Forelimb muscle (tissue), 1 donor: Measurements from ENCODE around the gene MBOAT2. TPM values are rescaled to one million over a fixed set of nuclear protein-coding genes. Genes with fewer than 3 reads are reported as not detected.
"Not testable (repeated sequence)": the region's sequence is repeated elsewhere in the genome, so short reads cannot be mapped to it uniquely, and the experiment has no call there.

Experiments
- DNase-seq: peaks from one replicate; pipeline ENCODE4 v3.0.0-alpha.2; 2013; ENCODE audit warnings: low read depth
- polyA plus RNA-seq: library from polyadenylated mRNA; unstranded; fragments of 120-200 nt; gene quantifications from one replicate; pipeline ENCODE4 v1.2.1, GENCODE V29; 2013; ENCODE audit not compliant: insufficient read length

The MBOAT2 gene, protein sequence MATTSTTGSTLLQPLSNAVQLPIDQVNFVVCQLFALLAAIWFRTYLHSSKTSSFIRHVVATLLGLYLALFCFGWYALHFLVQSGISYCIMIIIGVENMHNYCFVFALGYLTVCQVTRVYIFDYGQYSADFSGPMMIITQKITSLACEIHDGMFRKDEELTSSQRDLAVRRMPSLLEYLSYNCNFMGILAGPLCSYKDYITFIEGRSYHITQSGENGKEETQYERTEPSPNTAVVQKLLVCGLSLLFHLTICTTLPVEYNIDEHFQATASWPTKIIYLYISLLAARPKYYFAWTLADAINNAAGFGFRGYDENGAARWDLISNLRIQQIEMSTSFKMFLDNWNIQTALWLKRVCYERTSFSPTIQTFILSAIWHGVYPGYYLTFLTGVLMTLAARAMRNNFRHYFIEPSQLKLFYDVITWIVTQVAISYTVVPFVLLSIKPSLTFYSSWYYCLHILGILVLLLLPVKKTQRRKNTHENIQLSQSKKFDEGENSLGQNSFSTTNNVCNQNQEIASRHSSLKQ
- polyA plus RNA-seq, result 78.3 TPM

DNA sequence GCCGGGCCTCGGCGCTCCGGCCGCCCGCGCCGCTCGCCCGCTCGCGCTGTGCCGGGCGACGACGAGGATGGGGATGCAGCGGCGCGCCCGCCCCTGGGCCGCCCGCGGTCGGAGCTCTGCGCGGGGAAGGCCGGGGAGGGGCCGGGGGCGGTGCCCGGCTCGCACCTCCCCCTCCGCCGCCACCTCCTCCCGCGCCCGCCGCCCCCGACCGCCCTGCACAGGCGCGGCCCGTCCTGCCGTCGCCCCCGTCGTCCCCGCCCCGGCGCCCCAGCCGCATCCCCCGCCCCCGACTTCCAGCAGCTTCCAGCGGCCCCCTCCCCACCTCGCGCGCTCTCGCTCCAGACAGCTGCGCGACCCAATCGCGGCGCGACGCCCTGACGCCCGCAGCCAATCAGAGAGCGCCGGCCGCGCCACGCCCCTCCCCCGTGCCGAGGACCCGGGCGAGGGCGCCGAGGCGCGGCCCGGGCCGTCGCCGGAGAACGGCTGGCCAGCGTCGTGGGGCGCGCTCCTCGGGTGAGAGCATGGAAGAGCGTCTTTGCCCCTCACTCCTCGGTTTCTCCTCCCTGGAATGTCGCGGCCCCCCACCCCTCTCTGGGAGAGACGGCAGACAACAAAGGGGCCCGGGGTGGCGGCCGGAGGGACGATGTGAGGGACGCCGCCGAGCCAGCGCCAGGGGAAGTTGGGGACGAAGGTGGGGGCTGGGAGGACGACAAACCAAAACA, at the start of gene MBOAT2:
Gene MBOAT2, minus strand, starts transcription at position 69 of the 722 bp plus-strand sequence. CDS start 70 bp downstream, outside the sequence.
- DNase-seq, result peak; percentile 67

DNA sequence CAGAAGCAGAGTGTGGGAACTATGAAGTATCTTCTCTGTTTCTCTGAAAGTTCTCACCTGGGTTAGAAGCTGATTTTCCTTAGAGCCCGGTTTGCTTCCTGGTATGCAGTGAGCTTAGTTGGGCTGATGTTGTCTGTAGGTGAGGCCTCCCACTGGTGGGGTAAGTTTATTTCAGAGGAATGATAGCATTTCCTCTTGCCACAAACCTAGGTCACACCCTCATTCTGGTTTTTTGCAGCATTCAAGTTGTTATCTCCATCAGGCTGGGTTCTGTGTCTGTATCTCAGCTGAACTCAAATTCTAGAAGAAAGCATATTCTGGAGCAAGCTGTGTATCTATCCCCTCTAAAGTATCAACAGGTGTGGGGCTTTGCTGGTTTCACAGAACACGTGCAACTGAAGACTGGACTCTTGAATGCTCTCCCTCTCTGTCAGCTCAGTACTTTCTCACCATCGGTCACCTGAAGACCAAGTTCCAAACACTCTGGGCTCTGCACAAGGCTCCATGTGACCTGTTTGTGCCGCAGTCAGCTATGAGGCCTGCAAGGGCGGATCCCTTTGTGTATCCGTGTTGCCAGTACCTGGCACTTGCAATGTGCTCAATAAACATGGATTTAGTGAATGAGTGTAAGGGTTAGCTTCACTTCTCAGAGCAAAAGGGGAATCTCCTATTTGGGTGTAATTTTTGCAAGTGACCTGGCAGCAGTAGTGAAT, 49.5 kb upstream of the MBOAT2 start:
- DNase-seq, result no peak

DNA sequence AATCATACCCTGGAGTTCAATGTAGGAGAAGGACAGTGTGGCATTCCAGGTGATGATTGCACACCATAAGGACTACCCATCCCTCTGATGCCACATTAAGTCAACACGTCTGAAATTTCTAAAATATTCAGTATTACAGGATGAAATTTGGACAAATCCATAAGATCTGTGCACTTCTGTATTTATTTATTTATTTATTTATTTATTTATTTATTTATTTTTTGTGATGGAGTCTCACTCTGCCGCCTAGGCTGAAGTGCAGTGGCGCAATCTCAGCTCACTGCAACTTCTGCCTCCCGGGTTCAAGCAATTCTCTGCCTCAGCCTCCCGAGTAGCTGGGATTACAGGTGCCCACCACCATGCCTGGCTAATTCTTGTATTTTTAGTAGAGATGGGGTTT, 48.0 kb upstream of the MBOAT2 start:
- not testable (repeated sequence) for DNase-seq

DNA sequence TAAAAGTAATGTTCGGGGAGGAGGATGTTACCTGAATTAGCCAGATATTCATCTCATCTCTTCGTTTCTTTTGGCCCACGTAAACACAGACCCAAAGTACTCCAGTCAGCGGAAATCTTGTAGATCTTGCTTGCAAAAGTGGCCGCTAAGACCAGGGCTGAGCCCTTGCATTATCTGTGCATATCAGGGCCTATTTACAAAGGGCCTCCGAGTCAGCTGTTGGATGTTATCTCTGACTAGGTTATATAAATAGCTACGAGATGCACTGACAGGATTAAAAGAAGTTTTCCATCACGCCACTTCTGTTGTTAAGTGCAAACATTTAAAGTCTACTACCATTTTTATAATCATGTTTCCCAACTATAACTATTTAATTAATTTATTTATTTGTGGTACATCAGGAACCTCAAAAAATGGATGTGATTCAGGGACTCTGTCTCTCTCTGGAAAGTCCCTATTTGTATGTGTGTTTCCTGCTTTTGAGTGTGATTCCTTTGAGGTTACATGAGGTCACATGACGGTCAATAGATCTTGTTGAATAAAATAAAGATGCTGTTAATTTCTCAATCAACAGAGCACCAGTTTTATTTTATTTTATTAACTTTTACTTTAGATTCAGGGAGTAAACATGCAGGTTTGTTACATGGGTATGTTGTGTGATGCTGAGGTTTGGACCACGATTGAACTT, 46.8 kb upstream of the MBOAT2 start:
- no peak for DNase-seq

DNA sequence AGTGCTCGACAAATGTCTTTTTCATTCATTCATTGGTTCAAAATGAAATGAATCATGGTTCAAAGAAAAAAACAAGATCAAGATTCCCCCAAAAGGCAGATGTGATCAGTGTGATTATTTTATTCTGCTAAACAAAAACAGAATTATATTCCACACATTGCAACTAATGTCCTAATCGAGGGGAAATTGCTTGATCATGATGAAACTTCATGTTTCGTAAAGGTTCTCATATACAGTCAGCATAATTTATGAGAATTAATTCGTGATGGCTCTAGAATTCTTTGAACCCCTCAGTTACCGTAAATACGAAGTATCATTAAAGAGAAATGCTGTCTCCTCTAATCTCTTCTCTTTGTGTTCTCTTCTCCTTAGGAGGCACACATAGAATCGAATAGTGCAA, 42.1 kb upstream of the MBOAT2 start:
- no peak for DNase-seq

DNA sequence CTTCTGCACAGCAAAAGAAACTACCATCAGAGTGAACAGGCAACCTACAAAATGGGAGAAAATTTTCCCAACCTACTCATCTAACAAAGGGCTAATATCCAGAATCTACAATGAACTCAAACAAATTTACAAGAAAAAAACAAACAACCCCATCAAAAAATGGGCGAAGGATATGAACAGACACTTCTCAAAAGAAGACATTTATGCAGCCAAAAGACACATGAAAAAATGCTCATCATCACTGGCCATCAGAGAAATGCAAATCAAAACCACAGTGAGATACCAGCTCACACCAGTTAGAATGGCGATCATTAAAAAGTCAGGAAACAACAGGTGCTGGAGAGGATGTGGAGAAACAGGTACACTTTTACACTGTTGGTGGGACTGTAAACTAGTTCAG, 40.0 kb upstream of the MBOAT2 start:
- DNase-seq, result not testable (repeated sequence)

DNA sequence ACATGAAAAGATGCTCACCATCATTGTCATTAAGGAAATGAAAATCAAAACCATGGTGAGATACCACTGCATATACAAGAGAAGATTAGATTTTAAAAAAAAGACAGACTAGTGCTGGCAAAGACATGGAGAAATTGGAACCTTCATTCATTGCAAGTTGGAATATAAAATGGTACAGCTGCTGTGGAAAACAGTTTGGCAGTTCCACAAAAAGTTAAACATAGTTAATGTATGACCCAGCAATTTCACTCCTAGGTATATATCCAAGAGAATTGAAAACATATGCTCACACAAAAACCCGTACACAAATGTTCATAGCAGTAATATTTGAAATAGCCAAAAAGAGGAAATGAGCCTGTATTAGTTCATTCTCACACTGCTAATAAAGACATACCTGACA, 33.7 kb upstream of the MBOAT2 start:
- DNase-seq, result no peak

DNA sequence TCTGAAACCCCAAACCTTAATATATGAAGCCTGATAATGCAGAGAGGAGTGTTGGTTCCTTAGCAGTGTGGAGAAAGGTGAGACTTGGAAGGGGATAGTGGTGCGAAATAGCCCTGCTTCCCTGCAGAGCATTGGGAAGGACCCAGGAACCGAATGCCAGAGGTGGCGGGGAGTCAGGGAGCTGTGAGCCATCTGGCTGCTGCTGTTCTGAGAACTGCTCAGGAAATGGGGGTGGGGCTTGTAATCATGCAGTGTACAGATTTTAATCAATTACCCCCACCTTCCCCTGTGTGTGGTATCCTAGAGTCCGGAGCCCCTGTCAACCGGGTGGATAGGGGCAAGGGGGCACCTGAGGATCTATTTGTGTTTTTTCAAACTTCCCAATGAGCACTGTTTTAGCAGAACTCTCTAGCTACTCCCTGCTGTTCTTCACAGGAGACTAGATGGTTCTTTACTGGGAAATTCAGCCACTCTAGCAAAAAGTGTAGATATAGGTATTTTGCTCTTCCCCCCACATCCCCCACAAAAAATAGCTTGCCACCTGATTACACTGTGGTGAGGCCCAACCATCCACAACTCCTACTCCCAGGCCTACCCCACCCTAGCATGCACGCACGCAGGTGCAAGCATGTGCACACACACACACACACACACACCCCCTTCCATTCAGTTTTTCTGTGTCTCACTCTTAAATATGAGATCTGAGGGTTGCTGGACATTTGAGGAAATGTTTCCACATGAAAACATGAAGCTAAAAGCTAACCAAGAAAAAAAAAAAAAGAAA, 30.1 kb upstream of the MBOAT2 start:
- no peak for DNase-seq

DNA sequence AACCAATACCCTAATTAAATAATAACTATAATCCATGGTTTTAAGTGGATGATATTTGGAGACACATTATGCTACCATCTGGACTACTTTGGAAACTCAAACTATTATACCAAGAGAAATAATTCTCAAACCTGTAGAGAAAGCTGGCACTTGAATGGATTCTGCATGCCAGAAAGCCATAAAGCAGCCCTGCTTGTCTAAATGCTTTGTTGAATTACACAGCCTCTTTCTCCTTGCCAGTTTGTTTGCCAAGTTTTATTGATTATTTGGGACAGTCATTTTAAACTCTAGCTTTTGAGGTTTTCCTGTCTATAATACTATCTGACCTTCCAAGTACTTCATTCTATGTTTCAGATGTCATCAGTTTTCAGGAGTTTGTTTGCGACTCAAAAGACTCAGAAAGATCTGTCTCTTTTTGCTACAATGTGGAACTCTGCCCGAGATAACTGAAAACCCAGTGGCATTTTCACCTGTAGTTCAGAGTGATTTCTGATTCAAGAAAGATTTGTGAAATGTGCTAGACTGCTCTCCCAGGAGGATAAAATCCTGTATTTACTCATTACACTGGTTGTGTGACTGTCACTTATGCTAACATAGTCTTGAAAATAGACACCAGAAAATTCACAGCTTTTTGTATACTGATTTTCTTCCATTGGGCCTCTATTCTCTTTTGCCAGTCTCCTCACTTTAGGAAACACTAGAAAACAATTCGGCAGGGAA, 29.2 kb upstream of the MBOAT2 start:
- DNase-seq, result no peak

DNA sequence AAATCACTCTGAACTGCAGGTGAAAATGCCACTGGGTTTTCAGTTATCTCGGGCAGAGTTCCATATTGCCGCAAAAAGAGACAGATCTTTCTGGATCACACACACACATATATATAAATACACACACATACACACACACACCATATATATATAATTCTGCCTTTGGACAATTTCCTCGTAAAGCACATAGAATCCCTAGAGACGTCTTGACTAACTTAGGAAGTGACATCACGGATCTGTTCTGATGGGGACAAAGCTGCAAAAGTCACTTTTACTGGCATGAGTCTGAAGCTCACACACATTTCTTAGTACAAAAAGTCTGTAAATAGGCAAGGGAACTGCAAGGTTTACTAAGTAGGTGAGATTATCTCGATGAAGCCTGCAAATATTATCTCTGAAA, 28.6 kb upstream of the MBOAT2 start:
- no peak for DNase-seq

DNA sequence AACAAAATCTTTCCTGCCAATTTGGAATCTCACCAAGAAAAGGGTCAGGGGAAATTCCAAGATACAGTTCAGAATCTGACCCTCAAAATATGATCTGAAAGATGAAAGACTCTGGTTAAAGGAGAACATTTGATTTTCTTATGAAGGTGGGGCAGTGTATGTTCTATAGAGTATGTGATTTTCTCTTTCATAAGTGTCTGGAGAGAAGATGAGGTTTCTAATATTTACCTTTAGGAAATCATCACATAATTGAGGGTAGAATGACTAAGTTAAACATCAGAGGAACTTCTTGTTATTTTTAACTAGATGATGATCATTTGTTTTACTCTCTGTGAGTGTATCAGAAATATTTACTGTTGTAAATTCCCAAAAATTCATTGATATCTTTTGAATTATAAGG, 27.8 kb upstream of the MBOAT2 start:
- DNase-seq, result no peak

DNA sequence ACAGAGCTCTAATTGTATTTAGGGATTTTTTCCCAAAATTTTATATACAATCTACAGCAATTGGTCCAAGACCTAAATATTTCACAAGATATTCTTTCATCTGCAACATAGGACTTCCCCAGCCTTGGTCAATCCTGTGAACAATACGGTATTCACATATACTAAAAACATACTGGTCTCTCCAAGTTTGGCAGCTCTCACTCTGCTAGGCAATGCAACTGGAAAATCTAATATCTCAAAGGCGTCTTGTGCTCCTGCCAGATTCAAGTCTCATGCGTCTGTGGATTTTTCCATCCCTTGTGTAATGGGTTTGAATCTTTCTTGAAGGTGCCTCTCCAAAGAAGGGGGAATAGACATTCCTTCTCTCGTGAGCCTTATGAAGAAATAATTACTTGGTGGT, 27.4 kb upstream of the MBOAT2 start:
- peak; percentile 35 for DNase-seq

DNA sequence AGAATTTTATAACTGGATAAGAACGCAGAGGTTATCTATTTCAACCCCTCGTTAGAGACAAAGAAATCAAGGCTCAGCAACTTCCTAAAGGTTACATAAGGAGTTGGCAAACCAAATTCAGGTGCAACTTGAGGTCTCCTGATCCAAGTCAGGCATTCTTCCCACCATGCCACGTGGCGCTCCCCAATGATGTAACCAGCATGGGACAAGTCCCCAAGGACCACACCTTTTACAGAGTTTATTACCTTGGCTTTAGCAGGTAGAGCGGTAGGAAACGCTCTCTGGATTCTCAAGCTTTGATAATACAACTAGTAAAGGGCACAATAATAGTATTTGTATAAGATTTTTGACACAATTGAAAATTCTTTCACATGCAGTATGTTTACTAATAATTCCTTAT, 26.7 kb upstream of the MBOAT2 start:
- DNase-seq, result no peak

DNA sequence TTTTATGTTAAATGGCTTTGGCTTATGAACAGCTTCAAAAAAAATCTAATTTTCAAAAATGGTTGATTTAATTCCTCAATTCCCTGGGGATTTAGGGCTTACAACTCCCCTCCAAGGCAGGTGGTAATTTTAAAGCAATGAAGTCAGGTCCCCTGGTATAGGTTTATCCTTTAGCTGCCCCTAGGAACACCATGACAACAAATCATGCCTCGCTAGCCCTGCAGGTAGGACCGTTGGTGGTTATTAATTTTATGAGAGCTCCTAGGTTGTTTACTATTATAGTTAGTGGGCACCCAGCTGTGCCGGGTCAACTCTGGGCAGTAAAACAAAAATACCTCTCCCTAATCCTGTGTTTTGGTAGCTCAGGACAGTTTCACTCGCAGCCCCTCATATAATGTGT, 26.2 kb upstream of the MBOAT2 start:
- DNase-seq, result no peak

DNA sequence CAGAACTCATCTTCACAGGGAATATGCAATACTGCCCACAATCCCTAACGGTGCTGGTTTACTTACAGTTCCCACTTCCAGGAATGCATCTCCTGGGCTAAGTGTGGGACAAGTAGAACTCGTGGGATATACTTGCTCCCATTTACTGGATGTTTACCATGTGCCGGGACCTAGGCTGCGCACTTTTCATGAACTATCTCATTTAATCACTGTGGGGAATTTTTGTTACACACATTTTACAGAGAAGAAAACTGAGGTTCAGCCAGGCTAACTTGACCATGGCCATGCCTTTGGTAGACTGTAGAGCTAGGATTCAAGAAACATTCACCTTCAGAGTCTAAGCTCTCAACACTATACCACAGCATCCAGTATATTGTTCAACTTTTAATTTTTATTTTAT, 24.4 kb upstream of the MBOAT2 start:
- no peak for DNase-seq

DNA sequence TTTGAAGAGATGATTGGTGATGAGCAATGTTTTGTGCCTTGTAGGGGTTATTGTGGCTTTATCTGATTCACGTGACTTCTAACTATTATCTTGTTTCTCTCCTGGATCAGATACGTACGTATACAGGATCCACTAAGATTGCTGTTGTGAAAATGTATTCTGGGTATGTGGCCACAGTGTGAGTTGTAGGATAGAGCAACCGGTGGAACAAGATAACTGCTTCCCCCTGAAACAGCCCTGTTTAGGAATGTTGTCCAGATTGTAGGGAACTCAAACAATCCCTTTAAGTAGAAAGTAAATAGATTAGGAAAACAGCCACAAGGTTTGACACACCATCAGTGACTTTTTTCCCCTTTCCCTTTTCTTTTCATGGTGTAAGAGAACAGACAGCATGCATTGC, 22.3 kb upstream of the MBOAT2 start:
- DNase-seq, result no peak

DNA sequence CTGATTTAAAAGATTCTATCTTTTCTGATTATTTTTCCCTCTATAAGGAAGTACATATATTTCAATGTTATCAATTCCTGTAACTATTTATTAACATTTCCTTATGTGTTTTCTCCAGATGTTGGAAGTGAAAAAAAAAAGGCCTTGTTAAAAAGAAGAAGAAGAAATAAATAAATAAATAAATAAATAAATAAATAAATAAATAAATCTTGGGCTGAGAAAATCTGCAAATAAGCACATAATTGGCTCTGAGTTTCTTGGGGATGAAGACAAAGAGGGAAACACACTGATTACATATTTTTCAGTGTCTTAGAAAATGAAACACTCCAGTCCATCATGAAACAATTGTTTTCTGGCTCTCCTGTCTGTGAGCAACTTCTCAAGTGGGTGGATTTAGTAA, 21.1 kb upstream of the MBOAT2 start:
- DNase-seq, result no peak

DNA sequence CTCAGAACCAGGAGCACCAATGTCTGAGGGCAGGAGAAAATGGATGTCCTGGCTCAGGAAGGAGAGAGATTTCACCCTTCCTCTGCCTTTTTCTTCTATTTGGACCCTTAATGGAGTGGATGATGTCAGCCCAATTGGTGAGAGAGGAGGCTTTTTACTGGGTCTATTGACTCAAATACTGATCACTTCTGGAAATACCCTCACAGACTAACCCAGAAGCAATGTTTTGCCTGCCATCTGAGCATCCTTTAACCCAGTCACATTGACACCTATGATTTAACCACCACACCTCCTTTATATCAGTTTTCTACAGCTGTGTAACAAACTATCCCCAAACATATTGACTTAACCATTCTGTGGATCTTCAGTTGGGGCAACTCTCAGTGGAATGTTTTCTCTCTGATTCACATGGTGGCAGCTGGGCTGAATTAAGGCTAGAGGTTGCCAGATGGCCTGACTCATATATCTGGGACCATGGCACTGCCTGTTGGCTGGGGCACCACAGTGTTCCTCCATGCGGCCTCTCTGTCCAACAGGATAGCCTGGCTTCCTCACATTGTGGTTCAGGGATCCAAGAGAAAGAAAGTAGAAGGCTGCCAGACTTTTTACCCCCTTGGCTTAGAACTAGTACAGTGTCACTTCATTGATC, 18.2 kb upstream of the MBOAT2 start:
- DNase-seq, result no peak

DNA sequence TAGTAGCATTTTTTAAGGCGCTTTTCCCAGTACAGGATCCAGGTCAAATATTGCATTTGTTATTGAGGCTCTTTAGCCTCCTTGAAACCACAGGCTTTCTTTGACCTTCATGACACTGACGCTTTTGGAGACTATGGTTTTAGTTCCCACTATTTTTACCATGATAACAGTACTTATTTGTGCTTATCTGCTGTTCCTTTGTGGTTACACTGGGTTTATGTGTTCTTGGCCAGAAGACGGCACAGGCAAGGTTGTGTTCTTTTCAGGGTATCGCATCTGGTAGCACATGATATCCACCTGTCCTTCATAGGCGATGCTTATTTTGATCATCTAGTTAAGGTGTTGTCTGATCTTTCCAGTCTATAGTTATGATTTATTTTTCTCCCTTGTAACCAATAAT, 16.8 kb upstream of the MBOAT2 start:
- DNase-seq, result no peak

DNA sequence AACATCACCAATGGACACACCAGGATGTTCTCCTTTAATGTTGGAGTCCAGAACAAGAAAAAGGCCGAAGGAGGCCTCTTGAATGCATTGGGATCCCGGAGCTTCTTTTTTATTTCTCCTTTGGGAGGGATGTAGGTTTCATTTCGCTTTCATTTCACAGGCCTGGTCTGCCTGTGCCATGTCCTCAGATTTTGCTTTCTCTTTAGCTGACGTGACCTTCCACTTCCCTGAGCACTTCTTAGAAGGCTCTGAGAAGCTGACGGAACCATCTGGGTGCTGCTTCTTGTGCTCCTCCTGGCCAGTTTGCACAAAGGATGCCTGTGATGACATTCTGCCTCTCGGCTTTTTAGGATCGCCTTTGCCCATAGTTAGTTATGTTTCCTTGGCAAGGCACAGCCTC, 15.1 kb upstream of the MBOAT2 start:
- no peak for DNase-seq
